ENCODE data around the gene ETF1.

- TF ChIP-seq CTCF (IDR thresholded peaks at IDR 0.05) (no peak), POLR2A (IDR thresholded peaks at IDR 0.05) (no peak)
Measured at GRCh38 chr5:138588013-138588788, 45.2 kb upstream of the ETF1 start.
